Heart right ventricle (tissue), 16 donors: ENCODE results near the gene NMNAT1. TPM values are rescaled to one million over a fixed set of nuclear protein-coding genes. Genes with fewer than 3 reads are reported as not detected.
A peak's percentile ranks its signal among the peaks of the same experiment; 100 is the strongest.

Experiments
- ATAC-seq, 8 donors: fragments of 200-7000 bp; cut with Tn5 transposase; one replicate each; pipeline ENCODE4 v1.9.1; 2020; ENCODE audit warnings: mild to moderate bottlenecking in 8 of 8, moderate library complexity in 8 of 8, moderate number of reproducible peaks in 1 of 8
- DNase-seq, 2 donors: peaks; one replicate each; pipeline ENCODE4 v3.0.0-alpha.2; 2020
- H3K27ac ChIP-seq, 10 donors: fragments of 200-600 bp; sonication (generic) in 2 of 10; one replicate each; pipeline versions ENCODE4 v1.5.0 to v1.8.0; 2020 to 2022; ENCODE audit warnings: mild to moderate bottlenecking in 3 of 10
- H3K27me3 ChIP-seq, 7 donors: fragments of 200-600 bp; one replicate each; pipeline ENCODE4 v1.8.0; 2021 to 2022; ENCODE audit warnings: mild to moderate bottlenecking in 2 of 7
- H3K36me3 ChIP-seq, 9 donors: fragments of 200-600 bp; sonication (generic) in 1 of 9; one replicate each; pipeline versions ENCODE4 v1.5.0 to v1.8.0; 2020 to 2022; ENCODE audit warnings: mild to moderate bottlenecking in 2 of 9
- H3K4me1 ChIP-seq, 9 donors: fragments of 200-600 bp; sonication (generic) in 1 of 9; one replicate each; pipeline versions ENCODE4 v1.5.0 to v1.8.0; 2020 to 2022; ENCODE audit warnings: mild to moderate bottlenecking in 4 of 9
- H3K4me3 ChIP-seq, 10 donors: fragments of 200-600 bp; sonication (generic) in 2 of 10; one replicate each; pipeline versions ENCODE4 v1.5.0 to v1.8.0; 2020 to 2022; ENCODE audit warnings: mild to moderate bottlenecking in 7 of 10, moderate library complexity in 2 of 10
- H3K9me3 ChIP-seq, 11 donors: fragments of 200-600 bp in 10 of 11; sonication (generic) in 2 of 11; one replicate each; pipeline versions ENCODE4 v1.5.0 to v1.8.0; 2013 to 2022; ENCODE audit warnings: mild to moderate bottlenecking in 2 of 11, control low read depth in 1 of 11, moderate library complexity in 1 of 11
- WGBS, 2 donors: extraction: QIAGEN DNeasy Blood & Tissue Kit; methylation state at CpG; one replicate each; pipeline ENCODE4 v1.1.7; 2013; ENCODE audit warnings: inconsistent platforms in 1 of 2; 5-methylcytosine and 5-hydroxymethylcytosine counted together
- intact Hi-C, 10 donors: fragments of 100-400 bp; cut with DNase I; formaldehyde crosslinking; loops; one replicate each; pipeline versions ENCODE4 v1.11.1 to v1.14.2; 2022
- polyA plus RNA-seq, 2 donors: library from polyadenylated mRNA; stranded (reverse); fragments of 200-250 nt; gene quantifications; one replicate each; pipeline ENCODE4 v1.2.3, GENCODE V29; 2013
- total RNA-seq, 10 donors: library from RNA; stranded (reverse); fragmentation: NEBNext Ultra II Directional in 3 of 10; extraction: Animal tissue kit (Norgen Biotek cat#: 25700) in 3 of 10; gene quantifications; one replicate each; pipeline versions ENCODE4 v1.2.1 to v1.2.4, GENCODE V29; 2021 to 2023
- TF ChIP-seq, protein P1 (sequence below), 9 donors: fragments of 200-600 bp; sonication (generic) in 2 of 9; IDR thresholded peaks; one replicate each; pipeline versions ENCODE4 v1.5.0 to v1.8.0; 2021 to 2022; ENCODE audit warnings: antibody characterized with exemption in 9 of 9, mild to moderate bottlenecking in 5 of 9, moderate library complexity in 1 of 9
- donor health status: Arrhythmogenic right ventricular cardiomyopathy.
- donor health status: ischemic (EF 13 %, LVEDD 7.1; RV severe dilation, severe dysfunction).
- donor health status: healthy with polysubstance abuse.
- donor health status: DM: no; HTN: yes; CAD: no.
- donor health status: DM: no; HTN: no; CAD: no.
- donor health status: ischemic (EF 25% LVEDD 6.9; RV normal size, moderate dysfunction).
- donor health status: ischemic (EF 25% LVEDD 5.7; RV mildly dilated, moderate dysfunction).
- donor health status: healthy.
- donor health status: DM: yes; HTN: yes; CAD: no.
- donor health status: Ischemic cardiomyopathy.
- donor health status: ischemic (EF 35%, LVEDD 5.7; RV mildly dilated, moderate dysfunction).
- donor health status: nonischemic (EF 11% LVEDD 7.7; RV severe dilation, severe dysfunction).
- donor health status: DM: yes; HTN: yes; CAD: no.
- donor health status: PGD.
- donor health status: ischemic (EF 29% LVEDD 5.4; RV normal size, mild dysfunction).
- donor health status: nonischemic (EF 23%, LVEDD 6.1; RV moderate dilation, normal function).

The NMNAT1 gene
- total and polyA plus RNA-seq, 12 donors: 9.6 to 23.7 (median 20.2) TPM

- DNase-seq (peak in 1 of 2 donors; percentile 42), ATAC-seq (no peak)
- WGBS, 2 donors: 1% methylated on average over 47 of the region's 47 CpGs
- intact Hi-C loops: loop anchor here in 7 of 10 donors (1.0 to 10.0 kb wide), 7 partner anchors 8 to 125 kb away; no protein-coding TSS in a partner anchor
- peaks cover 0 to 4% (median 0%) of the 10 kb centered on the region in 9 donors for H3K36me3 ChIP-seq
- peak overlapping the region; percentile 84 to 96 (median 90) for H3K27ac ChIP-seq
- TF ChIP-seq, protein P1, sequence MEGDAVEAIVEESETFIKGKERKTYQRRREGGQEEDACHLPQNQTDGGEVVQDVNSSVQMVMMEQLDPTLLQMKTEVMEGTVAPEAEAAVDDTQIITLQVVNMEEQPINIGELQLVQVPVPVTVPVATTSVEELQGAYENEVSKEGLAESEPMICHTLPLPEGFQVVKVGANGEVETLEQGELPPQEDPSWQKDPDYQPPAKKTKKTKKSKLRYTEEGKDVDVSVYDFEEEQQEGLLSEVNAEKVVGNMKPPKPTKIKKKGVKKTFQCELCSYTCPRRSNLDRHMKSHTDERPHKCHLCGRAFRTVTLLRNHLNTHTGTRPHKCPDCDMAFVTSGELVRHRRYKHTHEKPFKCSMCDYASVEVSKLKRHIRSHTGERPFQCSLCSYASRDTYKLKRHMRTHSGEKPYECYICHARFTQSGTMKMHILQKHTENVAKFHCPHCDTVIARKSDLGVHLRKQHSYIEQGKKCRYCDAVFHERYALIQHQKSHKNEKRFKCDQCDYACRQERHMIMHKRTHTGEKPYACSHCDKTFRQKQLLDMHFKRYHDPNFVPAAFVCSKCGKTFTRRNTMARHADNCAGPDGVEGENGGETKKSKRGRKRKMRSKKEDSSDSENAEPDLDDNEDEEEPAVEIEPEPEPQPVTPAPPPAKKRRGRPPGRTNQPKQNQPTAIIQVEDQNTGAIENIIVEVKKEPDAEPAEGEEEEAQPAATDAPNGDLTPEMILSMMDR (IDR thresholded peaks at IDR 0.05): no peak
- H3K9me3 ChIP-seq: no peaks in the 10 kb centered on the region
- H3K27me3 ChIP-seq: no peaks in the 10 kb centered on the region
- peak overlapping the region; percentile 75 to 99 (median 89) for H3K4me3 ChIP-seq
- H3K4me1 ChIP-seq: peaks cover 9 to 70% (median 38%) of the 10 kb centered on the region in 9 donors
These were observed 33.8 kb upstream of the NMNAT1 start for GRCh38 chr1:9909234-9910046.

- H3K9me3 ChIP-seq: no peaks in the 10 kb centered on the region
- intact Hi-C loops: loop anchor here in 7 of 10 donors (1.0 to 10.0 kb wide), 7 partner anchors 9 to 125 kb away; no protein-coding TSS in a partner anchor
- H3K4me3 ChIP-seq: peak within 1 kb of the TSS; percentile 75 to 99 (median 89)
- peaks cover 5 to 70% (median 34%) of the 10 kb centered on the region in 9 donors for H3K4me1 ChIP-seq
- DNase-seq (no peak), ATAC-seq (no peak)
- H3K27me3 ChIP-seq: no peaks in the 10 kb centered on the region
- WGBS, 2 donors: 1 to 2% methylated on average over 23 to 53 of the region's 55 CpGs
- H3K27ac ChIP-seq: peak within 1 kb of the TSS; percentile 88 to 99 (median 94)
- TF ChIP-seq, protein P1 (IDR thresholded peaks at IDR 0.05): no peak
- peaks cover 0 to 4% (median 0%) of the 10 kb centered on the region in 9 donors for H3K36me3 ChIP-seq
These were observed 33.2 kb upstream of the NMNAT1 start, which contains the start of gene CTNNBIP1 for GRCh38 chr1:9910076-9910422. CTNNBIP1 (minus strand) TSS chr1:9910269; CDS start chr1:9872064, 38,205 bp downstream.

DNA sequence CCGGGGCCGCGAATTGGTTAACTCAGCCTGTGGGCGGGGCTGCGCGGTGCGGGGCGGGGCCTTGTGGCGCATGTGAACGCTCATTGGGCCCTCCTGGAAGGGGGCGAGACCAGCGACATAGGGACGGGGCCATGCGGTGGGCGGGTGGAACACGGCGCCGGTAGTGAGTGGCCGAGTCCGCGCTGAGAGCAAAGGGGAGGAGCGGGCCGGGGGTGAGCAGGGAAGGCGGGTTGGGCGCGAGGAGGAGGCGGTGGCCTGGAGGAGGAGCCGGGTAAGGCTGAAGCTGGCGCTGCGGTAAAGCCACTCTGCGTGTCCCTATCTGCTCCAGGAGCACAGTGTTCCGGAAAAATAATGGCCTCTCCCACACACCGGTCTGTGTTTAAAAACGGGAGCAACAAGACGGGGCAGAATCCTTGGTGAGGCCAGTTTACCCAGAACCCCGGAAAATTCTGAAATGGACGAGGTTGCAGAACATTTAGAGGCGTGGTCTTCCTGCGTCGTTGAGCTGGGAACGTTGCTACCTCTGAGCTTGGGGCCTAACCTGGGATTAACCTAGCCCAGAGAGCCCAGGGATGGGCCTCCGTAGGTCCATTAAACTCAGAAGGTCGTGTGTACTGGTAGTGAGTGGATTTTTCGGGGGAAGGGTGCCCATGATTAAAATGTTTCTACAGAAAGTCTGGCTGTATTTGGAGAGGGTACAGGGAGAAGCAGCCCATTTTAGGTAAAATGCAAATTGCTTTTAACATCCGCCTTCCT lies 32.7 kb upstream of the NMNAT1 start:
- TF ChIP-seq, protein P1 (IDR thresholded peaks at IDR 0.05): peak in 1 of 9 donors; percentile 8
- intact Hi-C loops: loop anchor here in 7 of 10 donors (1.0 to 10.0 kb wide), 7 partner anchors 9 to 126 kb away; no protein-coding TSS in a partner anchor
- H3K9me3 ChIP-seq: no peaks in the 10 kb centered on the region
- 0% methylated on average over 45 of the region's 45 CpGs for WGBS, 2 donors
- no peaks in the 10 kb centered on the region for H3K27me3 ChIP-seq
- peak; percentile 100 for DNase-seq
- H3K27ac ChIP-seq: peak overlapping the region; percentile 85 to 99 (median 92)
- peak overlapping the region; percentile 20 to 64 (median 59) for H3K4me3 ChIP-seq
- peaks cover 5 to 67% (median 32%) of the 10 kb centered on the region in 9 donors for H3K4me1 ChIP-seq
- H3K36me3 ChIP-seq: peaks cover 0 to 4% (median 0%) of the 10 kb centered on the region in 9 donors
- peak; percentile 97 to 99 (median 98) for ATAC-seq
